NCI-H1436 (cell line): ENCODE data around the gene CST9L.

Experiments
- DNase-seq: peaks from one replicate; lab custom pipeline; 2025; lab: John Stamatoyannopoulos, UW

Gene CST9L

DNA sequence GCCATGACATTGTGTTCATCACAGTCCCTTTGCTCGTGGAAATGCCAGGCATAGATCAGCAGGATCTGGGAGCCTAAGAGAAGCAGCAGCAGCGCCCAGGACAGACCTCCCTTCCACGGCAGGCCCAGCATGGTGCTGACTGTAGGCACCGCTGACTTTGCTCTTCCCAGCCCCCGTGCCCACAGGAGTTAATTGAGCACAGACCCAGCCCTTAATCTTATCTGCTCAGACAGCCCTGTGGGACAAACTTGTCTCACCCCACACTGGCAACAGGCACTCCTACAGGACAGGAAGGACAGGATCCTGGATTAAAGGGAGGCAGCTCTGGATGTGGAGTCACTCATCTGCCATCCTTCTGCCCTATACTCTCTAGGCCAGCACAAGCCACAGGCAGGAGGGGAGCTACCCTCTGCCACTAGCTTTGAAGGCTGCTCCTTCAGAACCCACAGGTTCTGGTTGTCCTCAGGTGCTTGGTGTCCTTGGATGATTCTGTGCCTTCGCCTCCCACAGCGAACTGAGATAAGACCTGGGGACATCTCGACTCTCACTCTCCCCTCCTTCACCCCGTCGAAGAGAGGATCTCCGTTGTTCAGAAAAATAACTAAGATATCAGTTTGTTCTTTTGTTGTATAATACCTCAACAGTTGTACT is at the start of gene CST9L:
Gene CST9L (minus strand): TSS at position 165 of the 651 bp plus-strand sequence. CDS start 34 bp downstream, at position 131.
- no peak for DNase-seq

DNA sequence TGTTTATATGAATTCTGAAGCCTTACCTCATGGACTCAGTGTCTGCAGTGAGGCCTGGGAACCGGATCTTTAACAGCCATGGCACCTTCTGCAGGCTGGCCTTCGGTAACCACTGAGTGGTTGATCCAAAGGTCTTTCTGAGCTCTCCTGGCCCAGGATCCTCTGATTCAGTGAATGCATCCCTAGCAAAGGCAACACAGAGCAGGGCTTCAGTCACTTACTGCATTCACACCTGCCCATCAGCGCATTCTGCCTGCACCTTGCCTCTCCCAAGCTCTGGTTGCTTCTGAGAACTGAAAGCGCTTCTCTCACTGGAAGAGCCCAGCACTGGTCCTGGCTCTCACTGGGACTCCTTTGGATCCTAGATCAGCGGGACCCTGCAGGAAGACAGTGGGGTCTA is 45.9 kb upstream of the CST9L start:
- no peak for DNase-seq

DNA sequence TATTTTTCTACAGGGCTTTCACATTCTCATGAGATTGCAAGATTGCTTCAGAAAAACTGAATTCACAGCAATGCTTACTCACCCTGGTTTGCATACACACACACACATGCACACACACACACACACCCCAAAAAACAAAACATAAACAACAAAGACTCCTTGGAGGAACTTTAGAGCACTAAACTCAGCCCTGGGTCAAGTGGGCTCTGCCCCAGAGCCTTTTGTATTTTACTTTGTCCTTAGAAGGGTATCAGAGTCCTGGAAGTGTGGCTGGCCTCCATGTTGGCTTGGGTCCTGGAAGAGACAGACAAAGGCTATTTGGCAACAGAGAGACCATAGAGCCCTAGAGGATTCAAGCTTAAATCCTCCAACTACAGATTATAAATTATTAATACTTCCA is 45.4 kb upstream of the CST9L start:
- DNase-seq = no peak

- DNase-seq = no peak
Observed at GRCh38 chr20:23612396-23612795, 44.1 kb upstream of the CST9L start.

DNA sequence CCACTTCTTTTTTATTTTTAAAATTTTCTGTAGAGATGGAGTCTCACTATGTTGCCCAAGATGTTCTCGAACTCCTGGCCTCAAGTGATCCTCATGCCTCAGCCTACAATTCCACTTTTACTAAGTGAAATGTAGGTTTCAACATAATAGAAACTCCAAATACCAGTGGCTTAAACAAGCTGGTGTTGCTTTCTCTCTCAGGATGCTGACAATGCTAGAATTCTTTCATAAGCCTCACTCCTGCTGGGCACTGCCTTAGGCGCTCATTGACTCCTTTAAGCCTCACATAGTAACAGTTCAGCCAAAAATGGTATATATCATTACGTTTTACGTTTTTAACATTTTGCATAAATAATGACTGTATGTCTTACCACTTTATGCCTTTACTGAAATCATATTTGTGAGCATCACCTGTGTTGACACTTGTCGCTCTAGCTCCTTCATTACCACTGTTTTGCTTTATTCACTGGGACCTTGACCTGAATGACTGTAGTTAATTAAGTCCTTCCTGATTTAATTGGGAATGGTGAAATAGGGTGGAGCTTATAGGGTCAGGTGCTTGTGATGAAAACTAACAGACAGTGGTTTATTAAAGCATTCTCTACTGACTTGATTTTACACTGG is 41.3 kb upstream of the CST9L start:
- DNase-seq = no peak

DNA sequence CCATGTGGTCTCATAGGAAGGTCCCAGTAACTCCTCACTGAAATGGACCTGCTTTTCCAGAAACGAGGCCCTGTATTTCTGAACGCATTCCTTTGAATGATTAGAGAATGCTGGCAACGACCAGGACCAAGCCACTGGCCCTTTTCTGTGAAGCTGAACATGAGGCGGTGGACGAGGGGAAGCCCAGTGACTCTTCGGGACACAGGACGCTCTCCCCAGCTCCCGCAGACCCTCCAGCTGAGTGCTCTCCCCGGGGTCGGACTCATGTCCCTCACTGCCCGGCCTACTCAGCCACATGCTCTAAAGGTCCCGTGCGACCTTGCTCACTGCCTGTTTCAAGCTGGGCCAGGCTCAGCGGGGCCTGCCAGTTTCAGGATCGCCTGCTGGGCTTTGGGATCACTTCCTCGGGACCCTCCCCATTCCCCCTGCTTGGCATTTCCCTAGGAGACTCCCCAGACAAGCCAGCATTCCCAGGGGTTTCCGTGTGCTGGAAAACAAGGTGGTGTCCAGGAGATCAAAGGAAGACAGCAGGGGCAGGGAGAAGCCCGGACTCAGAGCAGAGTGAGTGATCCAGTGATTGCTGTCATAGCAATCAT is 40.1 kb upstream of the CST9L start:
- DNase-seq = no peak

DNA sequence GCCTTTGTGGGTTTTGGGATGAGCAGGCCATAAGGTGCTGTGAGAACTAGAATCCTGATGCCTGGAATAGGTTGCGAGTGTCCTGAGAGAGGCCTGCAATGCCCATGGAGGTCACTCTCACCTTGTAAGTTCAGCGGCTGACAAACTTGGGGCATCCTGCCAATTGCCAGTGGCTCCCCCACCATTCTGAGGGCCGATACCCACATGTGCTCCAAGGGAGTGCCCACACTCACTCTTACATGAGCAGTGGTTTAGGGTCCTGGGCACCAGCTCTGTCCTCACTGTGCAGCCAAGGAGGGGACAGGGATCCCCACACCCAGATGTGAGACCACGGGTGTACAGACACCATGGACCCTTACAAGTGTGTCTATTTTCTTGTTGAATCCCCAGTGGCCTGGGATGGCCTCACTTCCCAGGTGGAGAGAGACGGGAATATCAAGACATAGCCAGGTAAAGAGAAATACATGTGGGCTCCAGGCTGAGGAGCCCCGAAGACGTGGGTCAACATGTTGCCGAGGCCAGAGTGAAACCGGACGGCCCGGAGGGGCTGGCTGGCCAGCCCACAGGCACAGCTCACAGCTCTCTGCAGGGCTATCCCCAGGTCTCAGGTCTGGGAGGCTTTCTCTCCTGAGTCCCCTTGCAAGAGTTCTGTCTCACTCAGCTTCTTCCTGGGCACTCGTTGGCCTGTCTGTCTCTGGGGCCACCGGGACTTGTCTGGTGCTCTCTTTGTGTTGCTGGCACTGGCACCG is 39.4 kb upstream of the CST9L start:
- DNase-seq = no peak

DNA sequence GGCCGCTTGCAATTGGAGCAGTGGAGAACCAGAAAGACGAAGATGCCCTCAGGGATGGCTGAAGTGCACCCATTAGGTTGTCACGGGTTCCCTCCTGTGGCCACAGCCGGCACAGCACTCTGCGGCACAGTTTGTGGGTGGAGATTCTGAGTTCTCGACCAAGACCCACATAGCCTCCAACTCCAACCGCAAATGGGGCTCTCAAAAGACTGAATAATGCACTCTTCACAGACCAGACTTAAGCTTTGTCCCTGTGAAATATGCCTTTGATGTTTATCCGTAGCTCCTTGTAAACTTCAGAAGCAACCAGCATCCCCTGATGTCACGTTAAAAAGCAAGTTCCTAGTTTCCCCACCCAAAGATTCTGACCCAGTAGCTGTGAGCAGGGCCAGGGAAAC is 38.4 kb upstream of the CST9L start:
- DNase-seq = peak; percentile 68

- DNase-seq = no peak
Observed at GRCh38 chr20:23605867-23606651, 37.8 kb upstream of the CST9L start, which contains the start of gene CST9. Gene CST9 (minus strand): TSS chr20:23605917. CDS start chr20:23605864, 53 bp downstream.

GRCh38 chr20:23604306-23604705 is 36.0 kb upstream of the CST9L start:
- DNase-seq = no peak

- DNase-seq = no peak
Observed at GRCh38 chr20:23603321-23603720, 35.0 kb upstream of the CST9L start.

GRCh38 chr20:23602699-23603098 is 34.4 kb upstream of the CST9L start:
- no peak for DNase-seq

- no peak for DNase-seq
Observed at GRCh38 chr20:23602241-23602640, 34.0 kb upstream of the CST9L start.

- DNase-seq = no peak
Observed at GRCh38 chr20:23601715-23602114, 33.4 kb upstream of the CST9L start.

- no peak for DNase-seq
Observed at GRCh38 chr20:23598481-23598880, 30.2 kb upstream of the CST9L start.

GRCh38 chr20:23596579-23597250 is 28.4 kb upstream of the CST9L start:
- DNase-seq = no peak

DNA sequence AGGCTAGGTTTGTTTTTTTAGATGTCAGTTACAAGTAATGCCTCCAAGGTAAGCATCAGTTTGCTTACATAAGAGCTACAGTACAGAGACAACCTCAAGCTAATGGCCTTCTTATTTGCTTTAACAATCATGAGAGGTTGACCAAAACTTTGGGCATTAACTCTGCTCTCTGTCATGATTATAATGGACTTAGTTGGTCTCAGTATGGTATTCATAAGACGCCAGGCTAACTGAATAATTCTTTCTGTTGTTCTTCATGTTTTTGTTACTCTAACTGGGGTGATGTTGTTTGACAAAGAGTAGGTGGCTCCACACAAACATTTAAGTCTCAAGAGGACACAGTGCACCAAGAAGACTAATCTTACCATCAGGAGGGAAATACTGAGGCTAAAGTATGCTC is 27.7 kb upstream of the CST9L start:
- no peak for DNase-seq

DNA sequence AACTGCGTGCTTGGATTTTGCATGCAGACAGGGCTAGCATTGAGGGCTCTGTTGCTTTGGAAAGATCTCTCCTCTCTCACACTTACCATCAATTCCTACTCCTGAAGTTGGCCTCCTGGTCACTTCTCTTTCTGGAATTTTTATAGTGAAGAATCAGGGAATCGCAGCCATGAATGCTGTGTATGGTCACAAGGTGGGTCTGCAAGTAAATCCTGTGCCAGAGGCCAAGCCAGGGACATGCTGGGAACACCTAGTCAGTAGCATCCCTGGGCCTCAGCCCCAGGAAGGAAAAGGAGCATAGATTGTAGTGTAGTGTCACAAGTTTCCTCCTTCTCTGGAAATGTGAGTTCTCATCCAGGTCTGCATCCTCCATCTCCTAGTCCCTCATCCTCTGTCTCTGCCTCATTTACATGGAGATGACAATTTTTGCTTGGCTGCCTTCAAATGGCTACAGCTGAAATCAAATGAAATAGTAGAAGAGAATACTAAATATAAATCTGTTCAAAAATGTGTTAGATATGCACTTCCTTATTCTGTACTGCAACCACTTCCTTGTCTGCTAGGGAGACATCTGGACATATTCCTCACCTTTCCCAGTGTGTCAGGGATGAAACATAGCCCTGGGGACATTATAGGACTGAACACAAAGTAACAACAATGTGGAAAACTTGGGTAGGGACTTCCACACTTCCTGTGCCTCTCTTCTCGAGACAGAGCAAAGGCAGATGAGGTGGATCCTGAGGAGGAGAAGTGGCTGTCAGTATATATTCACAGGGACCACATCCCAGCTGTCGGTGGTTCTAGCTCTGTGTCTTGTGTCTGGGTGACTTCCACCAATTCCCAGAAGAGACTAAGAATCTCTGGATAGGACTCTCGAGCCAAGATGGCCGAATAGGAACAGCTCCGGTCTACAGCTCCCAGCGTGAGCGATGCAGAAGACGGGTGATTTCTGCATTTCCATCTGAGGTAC is 20.4 kb upstream of the CST9L start:
- DNase-seq = no peak

DNA sequence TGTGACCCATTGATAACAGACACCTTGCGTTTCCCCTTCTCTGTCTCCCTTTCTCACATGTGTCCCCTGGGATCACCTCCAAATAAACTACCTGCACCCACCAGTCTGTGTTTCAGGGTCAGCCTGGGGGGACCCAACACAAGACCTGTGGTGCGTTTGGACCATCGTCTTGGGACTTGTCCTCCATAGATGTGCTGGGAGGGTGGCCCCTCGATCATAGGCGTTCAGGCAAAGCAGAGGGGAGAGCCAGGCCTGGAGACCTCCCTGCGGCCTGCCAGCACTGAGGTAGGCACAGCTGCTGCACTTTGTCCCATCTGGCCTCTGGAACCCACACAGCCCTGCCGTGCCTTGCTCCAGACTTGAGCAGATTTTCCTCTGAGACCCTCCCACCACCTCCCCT is 19.3 kb upstream of the CST9L start:
- DNase-seq = no peak
